Lung (tissue), 12 donors: Measurements from ENCODE around the gene HLA-DQB2. TPM values are rescaled to one million over a fixed set of nuclear protein-coding genes. Genes with fewer than 3 reads are reported as not detected.

Experiments
- ATAC-seq: fragments of 200-7000 bp; cut with Tn5 transposase; one replicate; pipeline ENCODE4 v1.9.1; 2020; ENCODE audit warnings: moderate number of reproducible peaks; ENCODE audit not compliant: insufficient read depth, low FRiP score
- DNase-seq, 3 donors: peaks; one replicate each; pipeline ENCODE4 v3.0.0-alpha.2; 2013 to 2017
- H3K27ac ChIP-seq, 2 donors: one replicate each; pipeline ENCODE4 v1.5.1; 2013; ENCODE audit warnings: mild to moderate bottlenecking in 2 of 2, moderate library complexity in 2 of 2, control low read depth in 1 of 2, inconsistent platforms in 1 of 2, low read depth in 1 of 2, low read length in 1 of 2
- H3K27me3 ChIP-seq, 3 donors: one replicate each; pipeline ENCODE4 v1.5.1; 2013; ENCODE audit warnings: low read length in 2 of 3; ENCODE audit not compliant: control insufficient read depth in 3 of 3, insufficient read depth in 3 of 3
- H3K36me3 ChIP-seq, 4 donors: one replicate each; pipeline ENCODE4 v1.5.1; 2013; ENCODE audit warnings: low read length in 4 of 4, mild to moderate bottlenecking in 1 of 4, moderate library complexity in 1 of 4; ENCODE audit not compliant: control insufficient read depth in 4 of 4, insufficient read depth in 4 of 4
- H3K4me1 ChIP-seq, 5 donors: one replicate each; pipeline ENCODE4 v1.5.1; 2013; ENCODE audit warnings: low read length in 5 of 5, mild to moderate bottlenecking in 2 of 5, moderate library complexity in 1 of 5; ENCODE audit not compliant: control insufficient read depth in 5 of 5, insufficient read depth in 5 of 5
- H3K4me3 ChIP-seq: one replicate; pipeline ENCODE4 v1.5.1; 2013; ENCODE audit warnings: mild to moderate bottlenecking, control low read depth, moderate library complexity
- H3K9ac ChIP-seq, 2 donors: one replicate each; pipeline ENCODE4 v1.5.1; 2013; ENCODE audit warnings: low read length in 2 of 2, control low read depth in 1 of 2; ENCODE audit not compliant: insufficient read depth in 1 of 2
- H3K9me3 ChIP-seq, 4 donors: one replicate each; pipeline ENCODE4 v1.5.1; 2013; ENCODE audit warnings: low read length in 3 of 4, mild to moderate bottlenecking in 1 of 4, moderate library complexity in 1 of 4; ENCODE audit not compliant: control insufficient read depth in 4 of 4, insufficient read depth in 3 of 4
- WGBS, 2 donors: extraction: QIAGEN DNeasy Blood & Tissue Kit; methylation state at CpG; one replicate each; pipeline ENCODE4 v1.1.7; 2013; 5-methylcytosine and 5-hydroxymethylcytosine counted together
- polyA plus RNA-seq, 2 donors: library from polyadenylated mRNA; stranded (reverse); fragments of 200-250 nt; gene quantifications; one replicate each; pipeline ENCODE4 v1.2.1, GENCODE V29; 2013
- total RNA-seq, 2 donors: library from RNA; depleted of rRNA in 1 of 2; stranded (reverse); fragments of >200 nt in 1 of 2; gene quantifications; one replicate each; pipeline ENCODE4 v1.2.1, GENCODE V29; 2014 to 2021
- TF ChIP-seq, protein P1 (sequence below): IDR thresholded peaks from 2 replicates; pipeline ENCODE4 v1.5.1; 2012; ENCODE audit warnings: mild to moderate bottlenecking; ENCODE audit errors: control extremely low read depth, extremely low read depth
- donor health status: control.
- donor health status: control.
- donor health status: Bipolar disorder and iron deficiency.
- donor health status: healthy.
- donor health status: DM: yes; HTN: yes; CAD: no.

Gene HLA-DQB2
- total and polyA plus RNA-seq, 4 donors = 0.74 to 56.3 (median 1.9) TPM; not detected in 1

DNA sequence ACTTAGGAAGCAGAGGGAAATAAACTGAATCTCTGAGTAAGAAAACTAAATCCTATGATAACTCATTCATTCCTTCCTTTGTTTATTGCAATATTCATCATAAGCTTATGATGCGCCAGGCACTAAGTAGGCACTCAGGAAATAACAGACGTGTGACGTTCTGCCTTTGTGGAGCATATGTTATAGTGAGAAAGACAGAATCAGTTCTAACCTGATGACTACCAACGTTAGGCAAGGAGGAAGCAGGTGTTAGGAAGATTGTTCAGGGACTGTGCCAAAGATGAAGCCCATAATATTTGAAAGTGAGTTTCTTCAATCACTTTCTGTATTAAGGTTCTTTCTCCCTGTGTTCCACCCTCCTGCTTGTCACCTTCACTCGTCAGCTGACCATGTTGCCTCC, 18.6 kb downstream of the HLA-DQB2 start:
- H3K36me3 ChIP-seq = no peaks in the 10 kb centered on the region
- 23 to 38% methylated on average over 5 of the region's 5 CpGs for WGBS, 2 donors
- TF ChIP-seq, protein P1, sequence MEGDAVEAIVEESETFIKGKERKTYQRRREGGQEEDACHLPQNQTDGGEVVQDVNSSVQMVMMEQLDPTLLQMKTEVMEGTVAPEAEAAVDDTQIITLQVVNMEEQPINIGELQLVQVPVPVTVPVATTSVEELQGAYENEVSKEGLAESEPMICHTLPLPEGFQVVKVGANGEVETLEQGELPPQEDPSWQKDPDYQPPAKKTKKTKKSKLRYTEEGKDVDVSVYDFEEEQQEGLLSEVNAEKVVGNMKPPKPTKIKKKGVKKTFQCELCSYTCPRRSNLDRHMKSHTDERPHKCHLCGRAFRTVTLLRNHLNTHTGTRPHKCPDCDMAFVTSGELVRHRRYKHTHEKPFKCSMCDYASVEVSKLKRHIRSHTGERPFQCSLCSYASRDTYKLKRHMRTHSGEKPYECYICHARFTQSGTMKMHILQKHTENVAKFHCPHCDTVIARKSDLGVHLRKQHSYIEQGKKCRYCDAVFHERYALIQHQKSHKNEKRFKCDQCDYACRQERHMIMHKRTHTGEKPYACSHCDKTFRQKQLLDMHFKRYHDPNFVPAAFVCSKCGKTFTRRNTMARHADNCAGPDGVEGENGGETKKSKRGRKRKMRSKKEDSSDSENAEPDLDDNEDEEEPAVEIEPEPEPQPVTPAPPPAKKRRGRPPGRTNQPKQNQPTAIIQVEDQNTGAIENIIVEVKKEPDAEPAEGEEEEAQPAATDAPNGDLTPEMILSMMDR = no peak
- DNase-seq = no peak
- peaks cover 0 to 7% (median 0%) of the 10 kb centered on the region in 5 donors for H3K4me1 ChIP-seq
- H3K27me3 ChIP-seq = peaks cover 0 to 6% (median 0%) of the 10 kb centered on the region in 3 donors
- no peak overlapping the region for H3K9ac ChIP-seq
- H3K9me3 ChIP-seq = no peaks in the 10 kb centered on the region
- H3K4me3 ChIP-seq = no peak overlapping the region
- ATAC-seq = no peak
- H3K27ac ChIP-seq = no peak overlapping the region

DNA sequence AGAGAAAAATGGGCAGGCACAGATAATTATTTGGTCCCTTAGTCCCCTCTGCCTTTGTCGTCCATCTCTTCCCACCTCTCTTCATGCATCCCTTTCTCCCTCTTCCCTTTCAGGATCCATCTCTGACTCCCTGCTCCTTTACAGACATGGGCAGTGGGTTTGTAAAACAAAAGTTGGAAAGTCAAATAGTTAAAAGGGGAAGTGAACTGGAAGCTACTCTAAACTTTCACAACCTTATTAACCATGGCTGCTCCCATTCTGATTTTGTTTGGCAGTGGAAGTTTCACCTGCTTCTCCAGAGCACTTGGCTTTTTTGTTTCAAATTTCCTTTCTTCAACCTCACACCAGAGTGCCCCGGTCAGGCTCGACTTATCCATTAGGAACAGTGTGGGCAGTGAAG, 21.0 kb downstream of the HLA-DQB2 start:
- 91 to 93% methylated on average over 3 of the region's 3 CpGs for WGBS, 2 donors
- DNase-seq = no peak

DNA sequence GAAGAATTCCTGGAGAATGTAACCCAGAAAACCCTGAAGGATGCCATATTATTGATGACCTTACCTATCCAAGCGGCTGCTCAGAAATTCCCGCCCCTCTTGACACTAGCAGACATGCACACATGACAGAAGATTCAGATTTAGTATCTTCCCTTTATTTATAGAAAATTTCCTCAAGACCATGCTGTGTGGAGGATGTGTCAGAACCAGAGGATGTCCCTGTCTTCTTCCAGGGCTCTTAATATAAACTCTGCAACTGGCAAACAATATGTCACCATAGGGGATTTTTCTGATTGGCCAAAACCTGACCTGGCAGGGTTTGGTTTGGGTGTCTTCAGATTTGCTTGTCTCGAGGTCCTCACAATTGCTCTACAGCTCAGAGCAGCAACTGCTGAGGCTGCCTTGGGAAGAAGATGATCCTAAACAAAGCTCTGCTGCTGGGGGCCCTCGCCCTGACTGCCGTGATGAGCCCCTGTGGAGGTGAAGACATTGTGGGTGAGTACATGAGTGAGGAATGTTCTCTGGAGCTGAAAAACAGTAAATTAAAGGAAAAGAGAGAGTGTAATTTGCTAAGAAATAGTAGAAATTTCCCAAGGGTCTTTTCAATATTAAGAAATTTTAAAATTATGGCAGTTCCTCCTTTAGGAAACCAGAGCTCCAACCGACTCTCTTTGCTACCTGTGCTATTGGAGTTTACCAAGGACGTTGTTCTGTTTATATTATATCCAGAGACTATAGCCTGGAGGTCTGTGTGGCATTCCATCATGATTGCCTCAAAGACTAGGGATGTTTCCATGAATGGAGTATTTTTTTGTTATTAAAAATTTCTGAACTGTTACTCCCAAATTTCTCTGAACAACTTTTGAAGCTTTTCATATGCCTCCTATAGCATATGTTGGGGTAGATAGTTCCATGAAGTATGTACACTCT, 22.0 kb downstream of the HLA-DQB2 start, which contains the start of gene HLA-DQA2:
Gene HLA-DQA2, plus strand, starts transcription at position 361 of the 930 bp plus-strand sequence. Its CDS starts 53 bp downstream, at position 414.
- H3K4me3 ChIP-seq = no peak within 1 kb of the TSS
- H3K4me1 ChIP-seq = peaks cover 0 to 7% (median 0%) of the 10 kb centered on the region in 5 donors
- ATAC-seq (no peak), DNase-seq (no peak)
- TF ChIP-seq, protein P1 = no peak
- no peak within 1 kb of the TSS for H3K9ac ChIP-seq
- H3K9me3 ChIP-seq = no peaks in the 10 kb centered on the region
- no peak within 1 kb of the TSS for H3K27ac ChIP-seq
- peaks cover 0 to 6% (median 0%) of the 10 kb centered on the region in 3 donors for H3K27me3 ChIP-seq
- H3K36me3 ChIP-seq = no peaks in the 10 kb centered on the region
- 80% methylated on average over 7 of the region's 7 CpGs for WGBS, 2 donors

More for the DNA sequence above, 21.0 kb downstream of the HLA-DQB2 start:
- no peak for ATAC-seq
- H3K36me3 ChIP-seq = no peaks in the 10 kb centered on the region
- H3K4me3 ChIP-seq = no peak overlapping the region
- H3K27ac ChIP-seq = no peak overlapping the region
- H3K9ac ChIP-seq = no peak overlapping the region
- H3K4me1 ChIP-seq = peaks cover 0 to 7% (median 0%) of the 10 kb centered on the region in 5 donors
- H3K9me3 ChIP-seq = no peaks in the 10 kb centered on the region
- TF ChIP-seq, protein P1 = no peak
- H3K27me3 ChIP-seq = peaks cover 0 to 6% (median 0%) of the 10 kb centered on the region in 3 donors
